Measurements from ENCODE around the gene LRRC34. TPM values are rescaled to one million over a fixed set of nuclear protein-coding genes. Genes with fewer than 3 reads are reported as not detected.

Gene LRRC34
- total and polyA plus RNA-seq, 2 donors (not counting 1 experiment from before 2014, with no cell fraction given): 3.5 to 11.8 TPM

GRCh38 chr3:169813278-169813677, 574 bp upstream of the LRRC34 start:
- H3K4me1 Mint-ChIP-seq: peaks cover 36% of the 10 kb centered on the region
- CTCF ChIA-PET: interaction anchor here (0.9 to 2.3 kb wide), 13 partner anchors 10 to 202 kb away, joined by 3 to 13 read pairs (median 4); partner anchors contain the start of genes MYNN and SEC62
- H3K4me3 ChIP-seq (ENCODE audit: control extremely low read depth in 1 of 5, extremely low read depth in 1 of 5, insufficient read depth in 1 of 5, low read depth in 2 of 5, low read length in 4 of 5): peak overlapping the region; percentile 66 to 79 (median 69)
- intact Hi-C loops (cut with micrococcal nuclease): loop anchor here (1.0 to 5.0 kb wide), 7 partner anchors 23 to 224 kb away; partner anchors contain the start of genes GPR160, MYNN, SEC62 and TERC
- H3K27ac ChIP-seq (ENCODE audit: low read length in 2 of 2): peak overlapping the region; percentile 46 to 77
- POLR2A ChIA-PET: interaction anchor here (0.8 to 2.0 kb wide), 4 partner anchors 33 to 154 kb away, joined by 3 to 9 read pairs (median 4); partner anchors contain the start of genes MYNN and SEC62
- no peak for DNase-seq
- no peaks in the 10 kb centered on the region for H3K79me2 ChIP-seq (ENCODE audit: control insufficient read depth, insufficient read depth, low read length)
- peaks cover 0 to 6% (median 6%) of the 10 kb centered on the region in 3 donors for H3K9me3 ChIP-seq (ENCODE audit: control extremely low read depth in 1 of 3, control insufficient read depth in 2 of 3, insufficient read depth in 1 of 3, low read length in 2 of 3)
- H3K27me3 Mint-ChIP-seq: no peaks in the 10 kb centered on the region
- peaks cover 23 to 28% of the 10 kb centered on the region in 2 donors for H3K4me1 ChIP-seq (ENCODE audit: control insufficient read depth in 2 of 2, insufficient read depth in 2 of 2, low read length in 2 of 2)
- peak overlapping the region; percentile 93 for H3K27ac Mint-ChIP-seq
- TF ChIP-seq EZH2 (IDR thresholded peaks at IDR 0.05; ENCODE audit: borderline replicate concordance, insufficient read depth, low read depth, low read length, poor library complexity, severe bottlenecking) (no peak), CTCF (IDR thresholded peaks at IDR 0.05) (no peak)
- H3K27me3 ChIP-seq (replicated peaks in 1 of 4; ENCODE audit: control extremely low read depth in 1 of 4, control insufficient read depth in 3 of 4, insufficient read depth in 4 of 4, low read length in 3 of 4): no peaks in the 10 kb centered on the region
- peak overlapping the region; percentile 66 for H3K9ac ChIP-seq (ENCODE audit: low read length)
- no peaks in the 10 kb centered on the region for H3K9me3 Mint-ChIP-seq (ENCODE audit: insufficient read depth)
- no peaks in the 10 kb centered on the region for H3K36me3 ChIP-seq (replicated peaks in 1 of 2; ENCODE audit: control extremely low read depth in 1 of 2, control insufficient read depth in 1 of 2, extremely low read depth in 1 of 2, insufficient read depth in 2 of 2, low read length in 1 of 2)
- H4K20me1 ChIP-seq (ENCODE audit: control insufficient read depth, insufficient read depth, low read length, poor library complexity, severe bottlenecking): no peaks in the 10 kb centered on the region
- WGBS (ENCODE audit: insufficient coverage): 15% methylated on average over 4 of the region's 8 CpGs
- peak overlapping the region; percentile 87 for H3K4me3 Mint-ChIP-seq
- H3K4me2 ChIP-seq (replicated peaks; ENCODE audit: low read depth, low read length, poor library complexity, severe bottlenecking): peak overlapping the region; percentile 82
- no peak for ATAC-seq (ENCODE audit: low read depth)
- peak overlapping the region; percentile 91 for H2AFZ ChIP-seq (ENCODE audit: insufficient read depth, low read depth, low read length, poor library complexity, severe bottlenecking)

Measured in B cell (primary cell).